Endometrial microvascular endothelial cells (primary cell): ENCODE data around the gene HDX. TPM values are rescaled to one million over a fixed set of nuclear protein-coding genes. Genes with fewer than 3 reads are reported as not detected.
"Not testable (repeated sequence)": the region's sequence is repeated elsewhere in the genome, so short reads cannot be mapped to it uniquely, and the experiment has no call there.

Experiments
- in situ Hi-C: cut with HindIII; loops from 2 replicates; pipeline ENCODE4 v1.10.0; 2017; ENCODE audit warnings: low sequenced_read_pairs, low pct_unique_long_range_greater_than_20kb; ENCODE audit errors: inconsistent ontology term
- total RNA-seq: library from RNA; depleted of rRNA; stranded (reverse); fragments of >200 nt; gene quantifications from one replicate; pipeline ENCODE4 v1.2.3, GENCODE V29; 2015; ENCODE audit errors: inconsistent ontology term

Gene HDX
- total RNA-seq = 8.8 TPM

- in situ Hi-C loops = no loop called here
These were observed at the start of gene HDX for GRCh38 chrX:84501798-84502628. Gene HDX (minus strand): TSS chrX:84502453. CDS start chrX:84475397, 27,056 bp downstream.

- in situ Hi-C loops = not testable (repeated sequence)
These were observed 39.1 kb upstream of the HDX start for GRCh38 chrX:84541315-84541714.

GRCh38 chrX:84537627-84538026, 35.4 kb upstream of the HDX start:
- in situ Hi-C loops = not testable (repeated sequence)

GRCh38 chrX:84488426-84488825, 13.8 kb downstream of the HDX start:
- in situ Hi-C loops = no loop called here

- in situ Hi-C loops = no loop called here
These were observed 14.6 kb downstream of the HDX start for GRCh38 chrX:84487365-84488353.

GRCh38 chrX:84479086-84479485, 23.2 kb downstream of the HDX start:
- in situ Hi-C loops = no loop called here

- in situ Hi-C loops = no loop called here
These were observed 25.1 kb downstream of the HDX start for GRCh38 chrX:84477114-84477513.

- in situ Hi-C loops = no loop called here
These were observed 26.7 kb downstream of the HDX start for GRCh38 chrX:84475596-84475995.

- in situ Hi-C loops = no loop called here
These were observed 27.2 kb downstream of the HDX start for GRCh38 chrX:84475101-84475500.

GRCh38 chrX:84469226-84469625, 33.0 kb downstream of the HDX start:
- in situ Hi-C loops = no loop called here

- in situ Hi-C loops = no loop called here
These were observed 34.4 kb downstream of the HDX start for GRCh38 chrX:84467898-84468297.

GRCh38 chrX:84453351-84454246, 48.7 kb downstream of the HDX start:
- in situ Hi-C loops = no loop called here

GRCh38 chrX:84441143-84441542, 61.1 kb downstream of the HDX start:
- in situ Hi-C loops = no loop called here

- in situ Hi-C loops = no loop called here
These were observed 87.1 kb downstream of the HDX start for GRCh38 chrX:84415140-84415539.

GRCh38 chrX:84363663-84364062, 138.6 kb downstream of the HDX start:
- in situ Hi-C loops = no loop called here

- in situ Hi-C loops = no loop called here
These were observed 139.2 kb downstream of the HDX start for GRCh38 chrX:84363051-84363450.

GRCh38 chrX:84362184-84362838, 139.9 kb downstream of the HDX start:
- in situ Hi-C loops = no loop called here

GRCh38 chrX:84358271-84358670, 144.0 kb downstream of the HDX start:
- in situ Hi-C loops = no loop called here
